GM19452 (cell line): ENCODE results near the gene CHN1.

Source experiments
- ATAC-seq: cut with Tn5 transposase; IDR thresholded peaks from one replicate; pipeline ENCODE4 v1.9.1; 2021; ENCODE audit not compliant: unreplicated experiment

Gene CHN1

DNA sequence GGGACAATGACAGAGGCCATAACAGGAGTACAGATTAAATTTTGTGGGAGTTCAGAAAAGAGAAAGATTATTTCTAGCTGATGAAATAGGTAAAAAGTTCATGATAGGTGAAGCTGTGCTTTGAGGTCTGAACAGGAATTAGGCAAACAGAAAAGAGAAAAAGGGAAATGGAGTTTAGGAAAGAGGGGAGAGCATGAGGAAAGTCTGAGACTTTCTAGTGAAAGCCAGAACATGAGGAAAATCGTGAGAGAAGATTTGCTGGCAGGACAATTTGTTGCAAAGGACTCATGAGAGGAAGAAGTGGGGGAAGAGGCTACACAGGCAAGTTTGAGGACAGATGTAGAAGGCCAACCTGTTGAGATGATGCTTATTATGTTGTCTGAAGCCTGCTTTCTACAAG lies 6.3 kb upstream of the CHN1 start:
- no peak for ATAC-seq

- ATAC-seq = no peak
Measured at GRCh38 chr2:175010848-175011254, 5.7 kb upstream of the CHN1 start.

- ATAC-seq = no peak
Measured at GRCh38 chr2:175009917-175010621, 4.9 kb upstream of the CHN1 start.

GRCh38 chr2:175008801-175009495 lies 3.8 kb upstream of the CHN1 start:
- ATAC-seq = no peak

DNA sequence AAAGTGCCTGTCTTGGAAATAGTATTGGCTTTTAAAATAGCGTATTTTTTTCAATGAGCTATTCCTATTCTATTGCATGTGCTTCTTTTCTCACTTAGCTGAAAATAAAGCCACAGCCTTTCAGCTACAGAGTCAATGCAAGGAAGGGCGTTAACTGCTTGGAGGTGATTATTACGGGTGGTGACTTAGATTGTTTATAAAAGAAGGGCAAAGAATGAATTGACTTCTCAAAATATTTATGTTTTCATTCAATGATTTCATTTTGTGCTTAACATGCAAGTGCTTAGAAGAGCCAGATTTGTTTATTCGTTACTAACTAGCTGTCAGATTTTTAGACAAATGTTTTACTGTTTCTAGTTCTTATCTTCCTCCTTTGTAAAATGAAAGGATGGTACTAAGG lies 2.8 kb upstream of the CHN1 start:
- no peak for ATAC-seq

DNA sequence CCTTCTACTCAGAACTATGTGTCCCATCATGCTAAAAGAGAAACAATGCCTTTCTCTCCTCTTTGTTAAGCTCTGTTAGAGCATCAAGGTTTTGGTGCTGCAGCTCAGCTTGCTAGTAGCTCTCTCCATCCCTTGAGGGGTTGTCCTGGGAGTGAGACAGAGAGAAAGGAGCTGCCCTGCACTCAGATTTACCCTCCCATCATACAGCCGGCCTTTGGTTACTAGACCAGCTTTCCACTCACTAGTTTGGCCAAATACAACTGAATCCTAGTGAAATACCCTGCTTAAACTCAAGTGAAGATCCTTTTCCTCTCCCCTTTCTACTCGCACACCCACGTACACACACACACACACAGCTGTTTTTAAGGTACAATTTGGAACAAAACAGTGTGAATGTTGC lies 2.3 kb upstream of the CHN1 start:
- no peak for ATAC-seq

DNA sequence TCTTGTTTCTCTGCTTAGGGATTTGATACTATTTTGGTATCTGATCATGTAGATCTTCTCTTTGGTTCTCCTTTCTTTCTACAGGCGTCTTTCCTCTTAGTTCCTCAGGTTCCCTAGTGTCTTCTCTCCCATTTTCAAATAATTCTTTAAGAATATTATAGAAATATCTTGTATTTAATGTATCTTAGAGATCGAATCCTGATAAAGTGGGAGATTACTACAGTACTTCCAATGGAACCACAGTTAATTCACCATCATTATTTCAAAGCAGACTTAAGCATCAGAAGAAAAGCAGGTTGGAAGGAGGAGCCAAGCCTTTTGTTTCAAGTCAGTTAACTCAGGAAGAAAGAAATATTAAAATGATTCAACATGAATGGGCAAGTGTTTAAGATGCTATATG lies 1.1 kb upstream of the CHN1 start:
- ATAC-seq = no peak

DNA sequence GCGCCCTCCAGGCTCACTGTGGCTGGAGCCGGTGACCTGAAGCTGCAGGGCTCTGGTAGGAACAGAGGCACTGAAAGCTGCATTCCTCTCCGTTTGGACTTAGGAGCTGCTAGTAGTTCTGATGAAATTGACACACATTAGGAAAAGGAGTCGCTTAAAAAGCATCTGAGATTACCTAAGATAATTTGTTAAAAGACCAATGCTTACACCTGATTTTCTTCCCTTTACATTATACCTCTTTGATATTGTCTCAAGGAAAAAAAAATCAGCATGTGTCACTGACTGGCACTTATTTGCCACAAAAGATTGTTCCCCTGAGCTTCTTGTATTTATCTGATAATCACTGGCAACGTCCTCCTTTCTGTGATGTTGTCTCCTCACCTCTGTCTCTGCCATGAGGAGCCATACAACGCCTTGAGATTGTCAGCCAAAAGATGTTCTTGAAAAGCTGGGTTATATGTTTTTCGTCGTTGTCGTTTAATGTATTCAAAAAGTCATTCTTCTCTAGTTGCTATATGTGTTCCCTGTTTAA lies 618 bp upstream of the CHN1 start:
- ATAC-seq = peak; percentile 12

DNA sequence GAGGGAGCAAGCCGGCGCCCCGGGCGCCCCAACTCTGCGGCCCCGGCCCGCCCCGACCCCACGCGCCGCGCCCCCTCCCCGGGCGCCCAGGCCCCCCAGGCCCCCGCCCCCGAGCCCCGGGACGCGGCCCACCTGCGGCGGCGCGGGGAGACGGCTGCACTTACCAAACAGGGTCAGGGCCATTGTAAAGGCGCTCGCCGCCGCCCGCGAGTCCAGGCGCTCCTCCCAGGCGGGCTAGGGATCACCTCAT lies 526 bp downstream of the CHN1 start:
- no peak for ATAC-seq

- ATAC-seq = peak; percentile 10
Measured at GRCh38 chr2:175003875-175004729, 1.1 kb downstream of the CHN1 start.

- ATAC-seq = no peak
Measured at GRCh38 chr2:175002547-175003274, 2.5 kb downstream of the CHN1 start.

- ATAC-seq = no peak
Measured at GRCh38 chr2:175001566-175001965, 3.6 kb downstream of the CHN1 start.

GRCh38 chr2:174997110-174997509 lies 8.1 kb downstream of the CHN1 start:
- no peak for ATAC-seq

GRCh38 chr2:174996622-174997021 lies 8.6 kb downstream of the CHN1 start:
- no peak for ATAC-seq

- no peak for ATAC-seq
Measured at GRCh38 chr2:174994381-174994780, 10.8 kb downstream of the CHN1 start.

- ATAC-seq = no peak
Measured at GRCh38 chr2:174992886-174993285, 12.3 kb downstream of the CHN1 start.

DNA sequence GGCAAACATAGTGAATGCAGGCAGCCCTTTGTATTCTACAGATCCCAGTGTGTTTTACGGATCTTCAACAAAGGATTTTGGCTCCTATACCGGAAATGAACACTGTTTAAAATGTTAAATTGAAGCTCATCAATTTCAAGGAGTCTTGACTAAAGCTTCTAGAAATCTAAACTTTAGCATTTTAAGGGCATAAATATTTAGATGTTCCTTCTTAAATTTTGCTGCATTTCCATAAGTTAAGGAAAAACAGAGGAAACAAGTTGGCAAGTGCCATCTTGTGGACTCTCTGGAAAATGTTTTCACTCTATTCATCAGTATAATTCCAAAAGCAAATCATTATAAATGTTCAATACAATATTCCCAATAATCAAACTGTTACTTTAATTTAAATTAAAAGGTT lies 19.6 kb downstream of the CHN1 start:
- no peak for ATAC-seq

DNA sequence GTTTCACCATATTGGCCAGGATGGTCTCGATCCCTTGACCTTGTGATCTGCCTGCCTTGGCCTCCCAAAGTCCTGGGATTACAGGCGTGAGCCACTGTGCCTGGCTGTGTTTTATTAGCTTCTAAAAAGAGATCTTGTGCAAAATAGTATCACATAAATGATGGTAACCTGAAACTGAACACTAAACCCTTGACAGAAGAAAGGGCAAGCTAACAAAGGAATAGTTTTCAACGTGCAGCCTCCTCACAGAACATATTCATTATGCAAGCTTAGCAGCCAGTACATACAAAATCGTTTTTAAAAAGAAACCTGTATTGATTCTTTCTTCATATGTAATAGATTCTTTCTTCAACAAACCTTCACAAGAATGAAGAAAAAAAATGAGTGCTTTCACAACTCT lies 20.6 kb downstream of the CHN1 start:
- ATAC-seq = no peak

DNA sequence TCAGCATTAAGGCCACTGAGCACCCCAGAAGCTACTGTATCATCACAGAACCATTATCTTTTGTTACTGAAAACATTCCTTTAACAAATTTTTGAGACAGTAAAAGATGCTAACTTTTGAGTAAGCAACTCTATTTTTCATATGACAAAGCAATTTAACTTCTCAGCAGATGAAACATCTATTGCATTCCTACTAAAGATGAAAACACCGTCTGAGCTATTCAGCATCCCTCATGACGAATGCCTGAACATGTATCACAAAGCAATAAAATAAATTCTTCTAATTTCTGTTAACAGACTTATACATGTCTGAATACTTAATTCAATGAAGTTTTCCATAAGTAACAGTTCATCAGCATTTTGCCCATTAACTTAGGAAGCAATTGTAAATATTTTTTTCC lies 23.9 kb downstream of the CHN1 start:
- ATAC-seq = no peak

DNA sequence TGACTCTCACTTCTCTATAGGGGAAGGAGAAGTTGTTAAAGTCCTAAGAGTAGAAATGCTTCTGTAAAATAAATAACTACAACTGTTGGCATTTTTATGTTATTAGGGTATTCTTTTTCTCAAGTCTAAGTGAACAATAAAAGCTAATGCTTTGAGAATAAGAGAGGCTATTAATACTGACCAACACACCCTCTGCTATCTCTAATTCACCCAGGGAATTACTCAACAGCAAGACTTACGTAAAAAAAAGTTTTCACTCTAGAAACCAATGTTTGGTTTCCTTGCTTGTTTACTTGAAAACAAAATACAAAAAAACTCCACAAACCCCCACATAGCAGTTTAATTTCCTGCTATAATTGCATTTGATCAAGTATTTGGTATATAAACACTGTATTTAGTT lies 25.2 kb downstream of the CHN1 start:
- no peak for ATAC-seq

GRCh38 chr2:174977364-174977763 lies 27.8 kb downstream of the CHN1 start:
- ATAC-seq = no peak
